ENCODE measurements around the gene PEMT.

PEMT gene

DNA sequence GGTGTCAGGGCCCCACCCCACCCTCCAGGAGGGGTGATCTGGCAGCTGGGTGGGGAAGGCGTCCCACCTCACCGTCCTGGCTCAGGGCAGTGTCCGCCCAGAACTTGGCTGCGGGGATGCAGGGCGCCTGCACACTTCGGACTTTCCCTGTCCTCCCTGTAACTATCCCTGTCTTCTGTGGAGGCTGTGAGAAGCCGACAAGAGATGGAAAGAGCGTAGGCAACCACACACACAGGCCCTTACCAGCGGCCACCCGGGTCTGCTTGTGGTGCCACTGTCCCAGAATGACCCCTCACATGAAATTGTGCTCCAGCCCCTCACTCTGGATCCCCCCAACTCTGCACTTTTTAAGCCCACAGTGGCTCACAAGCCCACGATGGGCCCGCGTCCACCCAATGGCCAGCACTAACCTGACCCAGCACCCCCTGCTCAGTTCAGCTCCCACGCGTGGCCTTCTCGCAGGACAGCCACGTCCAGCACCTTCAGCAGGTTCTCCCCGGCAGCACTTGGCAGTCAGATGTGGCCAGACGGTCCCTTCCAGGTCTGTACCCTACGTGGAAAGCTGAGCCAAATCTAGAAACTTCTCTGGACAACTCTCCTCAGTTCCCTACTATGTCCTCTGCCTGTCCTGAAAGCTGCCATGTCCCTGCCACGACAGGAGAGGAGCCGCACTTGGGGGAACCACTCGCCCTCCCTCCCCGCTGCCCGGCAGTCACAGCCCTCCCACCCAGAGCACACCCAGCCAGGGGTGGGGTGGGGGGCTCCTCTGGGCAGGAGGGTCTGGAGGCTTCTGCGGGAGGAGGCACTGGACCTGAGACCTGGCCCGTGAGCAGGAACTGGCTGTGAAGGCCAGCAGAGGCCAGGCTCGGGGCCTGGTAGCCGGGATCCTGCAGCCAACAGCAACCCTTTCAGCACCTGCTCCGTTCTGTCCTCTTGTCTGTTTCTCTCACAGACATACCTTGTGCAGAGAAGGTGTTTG lies 38.0 kb downstream of the PEMT start:
- no peak for DNase-seq (ENCODE audit: low spot score)

- DNase-seq (ENCODE audit: low spot score), result no peak
These were observed 38.9 kb downstream of the PEMT start for GRCh38 chr17:17552351-17553216.

DNA sequence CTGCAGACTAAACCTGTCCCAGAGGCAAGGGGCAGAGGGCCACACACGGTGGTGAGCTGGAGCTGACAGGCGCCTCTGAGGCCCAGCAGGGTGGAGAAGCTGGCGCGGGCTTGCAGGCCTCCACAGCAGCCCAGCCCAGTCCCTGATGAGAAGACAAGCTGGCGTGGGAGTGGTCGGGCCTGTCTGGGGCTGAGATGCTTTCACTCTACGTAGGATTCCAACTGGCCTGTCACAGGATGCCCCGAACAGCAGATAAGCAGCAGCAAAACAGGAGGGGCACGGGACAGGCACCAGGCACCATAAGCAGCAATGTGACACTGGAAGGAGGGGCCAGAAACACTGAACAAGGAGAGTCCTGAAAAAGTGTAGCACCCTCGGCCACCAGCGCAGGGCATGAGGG lies 40.1 kb downstream of the PEMT start:
- DNase-seq (ENCODE audit: low spot score), result no peak

- DNase-seq (ENCODE audit: low spot score), result no peak
These were observed 41.7 kb downstream of the PEMT start for GRCh38 chr17:17549732-17550366.

GRCh38 chr17:17548044-17548443 lies 43.5 kb downstream of the PEMT start:
- no peak for DNase-seq (ENCODE audit: low spot score)

DNA sequence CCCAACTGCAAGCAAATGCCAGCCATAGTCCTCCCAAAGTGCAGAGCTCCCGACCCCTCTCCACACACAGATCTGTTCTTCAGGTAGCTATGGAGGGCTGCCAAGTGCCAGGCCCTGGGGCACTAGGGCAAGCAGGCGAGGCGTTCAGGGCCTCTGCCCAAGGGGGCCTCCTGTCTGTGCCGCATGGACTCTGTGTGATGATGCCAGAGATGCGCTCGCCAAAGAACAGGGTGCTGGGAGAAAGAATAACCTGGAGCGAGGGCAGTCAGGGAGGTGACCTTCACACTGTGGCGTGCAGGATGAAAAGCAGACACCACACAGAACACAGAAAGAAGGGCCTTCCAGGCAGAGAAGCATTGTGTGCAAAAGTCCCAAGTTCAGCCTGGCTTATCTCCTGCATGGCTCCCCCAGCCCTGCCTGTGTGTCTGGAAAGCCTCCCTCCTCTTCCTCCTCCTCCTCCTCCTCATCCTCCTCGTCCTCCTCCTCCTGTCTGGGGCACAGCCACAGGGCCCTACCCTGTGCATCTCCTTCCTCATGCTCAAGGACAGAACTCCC lies 44.2 kb downstream of the PEMT start:
- DNase-seq (ENCODE audit: low spot score), result no peak

DNA sequence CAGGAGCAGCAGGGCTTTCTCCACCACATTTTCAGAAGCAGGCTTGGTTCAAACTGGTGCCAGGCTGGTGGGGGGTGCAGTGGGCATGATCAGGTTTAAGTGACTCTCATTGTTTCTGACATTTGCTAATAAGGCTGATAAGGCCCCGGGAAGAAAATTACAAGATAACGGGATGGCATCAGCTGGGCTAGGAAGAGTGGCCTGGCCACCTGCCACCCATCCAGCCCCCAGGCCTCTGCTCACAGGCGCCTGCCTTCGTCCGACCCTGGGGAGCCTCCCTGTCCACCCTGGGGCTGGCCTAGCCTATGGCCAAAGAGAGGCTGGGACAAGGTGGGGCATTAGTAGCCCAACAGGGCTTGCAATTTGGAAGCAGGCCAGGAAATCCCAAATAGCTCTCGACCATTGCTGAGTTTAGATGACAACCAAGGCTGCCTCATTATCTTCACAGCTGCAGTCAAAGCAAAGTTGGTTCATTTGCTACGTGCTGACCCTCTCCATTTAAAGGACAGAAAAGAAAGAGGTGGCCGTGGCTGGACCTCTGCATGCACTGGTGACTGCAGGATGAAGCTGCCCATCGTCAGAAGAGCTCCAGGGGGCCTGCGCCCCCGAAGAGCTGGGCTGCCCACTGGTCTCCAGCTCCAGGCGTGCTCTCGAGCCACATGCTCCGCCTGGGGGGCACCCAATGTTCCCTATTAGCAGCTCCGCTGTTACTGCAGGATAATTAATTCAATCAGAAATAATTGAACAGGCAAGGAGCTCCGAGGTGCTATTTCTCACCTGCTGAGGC lies 44.9 kb downstream of the PEMT start:
- DNase-seq (ENCODE audit: low spot score), result no peak

DNA sequence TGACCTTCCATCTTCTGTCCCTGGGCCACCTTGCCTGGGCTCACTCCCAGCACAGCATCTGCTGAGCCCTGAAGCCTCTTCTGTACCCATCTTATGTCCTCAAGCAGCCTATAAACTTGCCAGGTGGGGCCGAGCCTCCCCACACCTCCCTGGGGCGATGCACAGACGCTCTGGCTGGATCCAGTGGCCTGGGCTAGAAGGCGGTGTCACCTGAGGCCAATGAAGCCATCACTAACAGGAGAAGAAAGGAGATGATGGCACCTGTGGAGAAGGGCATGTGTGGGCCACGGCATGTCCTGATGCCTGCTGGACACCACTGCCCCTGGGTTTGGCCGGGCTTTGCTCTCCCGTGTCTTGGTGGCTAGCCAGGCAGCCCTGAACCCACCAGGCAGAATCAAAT lies 45.5 kb downstream of the PEMT start:
- no peak for DNase-seq (ENCODE audit: low spot score)

GRCh38 chr17:17545031-17545820 lies 46.3 kb downstream of the PEMT start:
- no peak for DNase-seq (ENCODE audit: low spot score)

- no peak for DNase-seq (ENCODE audit: low spot score)
These were observed 48.4 kb downstream of the PEMT start for GRCh38 chr17:17542906-17543635.

- no peak for DNase-seq (ENCODE audit: low spot score)
These were observed 49.9 kb downstream of the PEMT start for GRCh38 chr17:17541640-17542001.

DNA sequence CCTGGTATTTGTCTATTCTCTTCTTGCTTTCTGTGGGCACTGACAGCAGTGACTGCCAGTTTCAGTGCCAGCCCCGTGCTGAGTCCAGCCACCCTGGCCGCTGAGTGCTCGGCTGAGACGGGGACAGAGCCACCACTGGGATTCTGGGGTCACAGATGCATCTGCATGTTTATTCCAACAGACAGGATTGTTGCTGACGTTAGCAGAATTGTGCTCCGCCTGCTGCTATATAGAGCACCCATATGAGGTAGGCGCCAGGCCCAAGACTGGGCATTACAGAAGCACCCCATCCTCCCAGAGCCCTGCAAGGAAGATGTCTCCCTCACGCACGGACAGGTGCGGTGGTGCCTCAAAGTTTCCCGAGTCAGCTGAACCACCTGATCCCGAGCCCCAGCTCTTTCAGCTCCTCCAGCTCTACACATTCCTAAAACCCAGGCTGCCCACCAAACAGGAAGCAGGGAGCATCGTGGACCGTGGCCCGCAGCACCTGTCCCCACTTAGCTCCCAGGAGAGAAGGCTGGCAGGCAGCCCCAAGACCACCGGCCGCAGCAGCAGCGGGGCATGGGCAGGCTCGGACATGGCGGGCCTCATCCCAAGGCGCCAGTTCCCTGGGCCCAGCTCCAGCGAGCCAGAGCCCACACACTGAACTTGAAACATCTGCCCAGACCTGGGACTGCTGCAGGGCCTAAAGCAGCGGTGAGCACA lies 50.4 kb downstream of the PEMT start:
- DNase-seq (ENCODE audit: low spot score), result no peak

- no peak for DNase-seq (ENCODE audit: low spot score)
These were observed 51.1 kb downstream of the PEMT start for GRCh38 chr17:17540278-17540906.

GRCh38 chr17:17539591-17539990 lies 51.9 kb downstream of the PEMT start:
- DNase-seq (ENCODE audit: low spot score), result no peak

DNA sequence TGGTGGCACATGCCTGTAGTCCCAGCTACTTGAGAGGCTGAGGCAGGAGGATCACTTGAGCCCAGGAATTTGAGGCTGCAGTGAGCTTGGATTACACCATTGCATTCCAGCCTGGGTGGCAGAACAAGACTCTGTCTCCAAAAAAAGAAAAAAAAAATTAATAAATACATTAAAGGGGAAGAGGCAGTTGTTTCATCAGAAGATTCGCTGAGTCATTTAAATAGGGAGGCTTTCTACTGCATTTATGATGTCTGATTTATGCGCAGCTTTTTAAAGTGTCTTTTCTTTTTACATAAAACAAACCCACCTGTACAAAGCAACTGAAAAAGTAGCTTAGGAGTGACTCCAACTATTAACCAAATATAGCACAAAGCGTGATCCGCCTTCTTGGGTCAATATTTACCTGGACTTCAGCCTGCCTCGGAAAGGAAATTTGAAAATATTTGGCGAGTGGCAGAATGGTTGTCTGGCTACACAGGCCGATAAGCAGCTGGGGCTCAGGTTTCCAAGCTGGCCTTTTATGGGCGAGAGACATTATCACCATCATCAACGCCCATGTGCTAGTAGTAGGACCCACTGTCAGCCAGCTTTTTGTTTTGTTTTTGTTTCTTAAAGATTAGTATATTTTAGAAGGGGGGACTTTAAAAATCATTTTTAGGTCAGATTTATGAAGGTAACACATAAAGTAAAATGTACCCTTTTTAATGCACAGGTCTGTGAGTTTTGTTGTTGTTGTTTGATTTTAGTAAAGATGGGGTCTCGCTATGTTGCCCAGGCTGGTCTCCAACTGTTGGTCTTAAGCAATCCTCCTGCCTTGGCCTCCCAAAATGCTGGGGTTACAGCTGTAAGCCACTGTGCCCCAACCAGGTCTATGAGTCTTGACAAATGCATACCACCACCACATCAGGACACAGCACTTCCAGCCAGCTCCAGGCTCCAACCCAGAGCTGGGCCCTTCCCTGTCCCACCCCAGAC lies 52.8 kb downstream of the PEMT start:
- DNase-seq (ENCODE audit: low spot score), result no peak

DNA sequence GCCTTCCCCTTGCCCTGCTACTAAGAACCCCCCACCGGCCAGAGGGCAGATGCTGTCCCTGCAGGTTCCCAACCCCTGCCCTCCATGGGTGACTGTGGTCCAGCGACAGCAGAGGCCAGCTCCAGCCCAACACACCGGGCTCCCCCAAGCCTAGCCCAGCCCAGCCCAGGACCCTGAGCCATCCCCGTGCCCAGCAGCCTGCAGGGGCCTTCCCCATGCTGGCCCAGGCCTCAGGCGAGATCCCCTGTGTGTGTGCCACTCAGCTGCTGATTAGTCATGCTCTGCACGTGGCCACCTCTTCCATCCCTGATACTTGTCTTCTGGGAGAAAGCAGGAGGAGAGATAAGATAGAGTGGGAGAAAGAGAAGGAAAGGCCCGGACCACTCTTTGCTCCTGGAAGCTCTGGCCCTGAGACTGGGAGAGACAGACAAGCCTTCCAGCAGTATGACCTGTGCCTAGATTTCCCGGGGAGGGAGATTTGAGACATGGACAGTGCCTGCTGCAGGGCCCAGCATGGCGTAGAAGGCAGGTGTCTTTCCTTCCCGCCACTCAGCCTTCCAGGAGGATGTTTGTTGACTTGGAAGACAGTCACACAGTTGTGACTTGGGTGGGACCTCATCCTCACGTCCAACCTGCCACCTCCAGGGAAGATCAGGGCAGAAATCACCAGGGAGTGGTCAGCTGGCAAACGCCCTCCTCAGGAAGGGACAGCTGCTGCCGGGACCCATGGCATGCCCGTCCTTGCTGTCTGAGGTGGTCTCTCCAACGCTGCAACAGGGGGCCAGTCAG lies 54.0 kb downstream of the PEMT start:
- DNase-seq (ENCODE audit: low spot score), result no peak

DNA sequence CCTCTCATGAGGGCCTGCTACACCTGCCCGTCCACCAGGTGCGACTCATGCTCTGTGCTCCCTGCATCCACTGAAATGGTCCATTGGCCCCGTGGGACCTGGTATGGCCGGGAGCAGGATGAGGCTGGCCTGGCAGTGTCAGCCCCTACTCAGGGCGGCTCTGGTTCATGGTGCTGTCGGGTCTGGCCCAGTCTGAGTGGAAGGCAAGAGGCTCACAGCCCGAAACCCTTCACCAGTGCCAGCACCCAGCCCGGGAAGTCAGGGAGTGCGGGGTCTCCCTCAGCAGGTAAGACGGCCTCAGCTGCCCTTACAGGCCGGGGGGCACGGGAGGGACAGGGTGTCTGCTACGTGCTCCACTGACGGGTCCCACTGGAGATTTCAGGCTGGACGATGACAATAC lies 54.8 kb downstream of the PEMT start:
- no peak for DNase-seq (ENCODE audit: low spot score)
